ENCODE data around the gene DAPK1.

Gene DAPK1

DNA sequence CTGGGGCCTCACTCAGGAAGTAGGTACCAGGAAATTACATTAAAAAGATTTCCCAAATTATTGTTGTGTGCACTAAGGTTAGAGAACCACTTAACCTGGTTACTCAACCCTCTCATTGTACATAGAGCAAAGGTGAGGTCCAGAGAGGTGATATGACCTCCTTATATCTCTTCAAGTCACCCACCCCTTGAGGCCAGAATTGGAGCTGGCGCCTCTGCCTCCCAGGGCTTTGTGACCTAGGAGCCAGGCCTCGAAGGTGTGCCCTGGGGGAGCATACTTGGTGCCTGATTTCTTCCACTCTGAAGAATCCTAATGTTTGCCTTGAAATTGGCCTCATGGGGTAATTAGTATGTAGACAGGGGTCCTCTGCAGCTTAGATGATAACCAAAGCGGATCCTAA lies 133.2 kb downstream of the DAPK1 start:
- Histone ChIP-seq H3K27me3 (no peaks in the 10 kb centered on the region), H3K27ac (no peak overlapping the region), H3K4me3 (no peak overlapping the region), H3K36me3 (no peaks in the 10 kb centered on the region), H3K4me1 (no peaks in the 10 kb centered on the region), H3K9me3 (no peaks in the 10 kb centered on the region)
- intact Hi-C loops (cut with DNase I; ENCODE audit: low total_unique reads): no loop called here
- no peak for DNase-seq
- TF ChIP-seq, protein P1, sequence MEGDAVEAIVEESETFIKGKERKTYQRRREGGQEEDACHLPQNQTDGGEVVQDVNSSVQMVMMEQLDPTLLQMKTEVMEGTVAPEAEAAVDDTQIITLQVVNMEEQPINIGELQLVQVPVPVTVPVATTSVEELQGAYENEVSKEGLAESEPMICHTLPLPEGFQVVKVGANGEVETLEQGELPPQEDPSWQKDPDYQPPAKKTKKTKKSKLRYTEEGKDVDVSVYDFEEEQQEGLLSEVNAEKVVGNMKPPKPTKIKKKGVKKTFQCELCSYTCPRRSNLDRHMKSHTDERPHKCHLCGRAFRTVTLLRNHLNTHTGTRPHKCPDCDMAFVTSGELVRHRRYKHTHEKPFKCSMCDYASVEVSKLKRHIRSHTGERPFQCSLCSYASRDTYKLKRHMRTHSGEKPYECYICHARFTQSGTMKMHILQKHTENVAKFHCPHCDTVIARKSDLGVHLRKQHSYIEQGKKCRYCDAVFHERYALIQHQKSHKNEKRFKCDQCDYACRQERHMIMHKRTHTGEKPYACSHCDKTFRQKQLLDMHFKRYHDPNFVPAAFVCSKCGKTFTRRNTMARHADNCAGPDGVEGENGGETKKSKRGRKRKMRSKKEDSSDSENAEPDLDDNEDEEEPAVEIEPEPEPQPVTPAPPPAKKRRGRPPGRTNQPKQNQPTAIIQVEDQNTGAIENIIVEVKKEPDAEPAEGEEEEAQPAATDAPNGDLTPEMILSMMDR (IDR thresholded peaks at IDR 0.05): no peak

DNA sequence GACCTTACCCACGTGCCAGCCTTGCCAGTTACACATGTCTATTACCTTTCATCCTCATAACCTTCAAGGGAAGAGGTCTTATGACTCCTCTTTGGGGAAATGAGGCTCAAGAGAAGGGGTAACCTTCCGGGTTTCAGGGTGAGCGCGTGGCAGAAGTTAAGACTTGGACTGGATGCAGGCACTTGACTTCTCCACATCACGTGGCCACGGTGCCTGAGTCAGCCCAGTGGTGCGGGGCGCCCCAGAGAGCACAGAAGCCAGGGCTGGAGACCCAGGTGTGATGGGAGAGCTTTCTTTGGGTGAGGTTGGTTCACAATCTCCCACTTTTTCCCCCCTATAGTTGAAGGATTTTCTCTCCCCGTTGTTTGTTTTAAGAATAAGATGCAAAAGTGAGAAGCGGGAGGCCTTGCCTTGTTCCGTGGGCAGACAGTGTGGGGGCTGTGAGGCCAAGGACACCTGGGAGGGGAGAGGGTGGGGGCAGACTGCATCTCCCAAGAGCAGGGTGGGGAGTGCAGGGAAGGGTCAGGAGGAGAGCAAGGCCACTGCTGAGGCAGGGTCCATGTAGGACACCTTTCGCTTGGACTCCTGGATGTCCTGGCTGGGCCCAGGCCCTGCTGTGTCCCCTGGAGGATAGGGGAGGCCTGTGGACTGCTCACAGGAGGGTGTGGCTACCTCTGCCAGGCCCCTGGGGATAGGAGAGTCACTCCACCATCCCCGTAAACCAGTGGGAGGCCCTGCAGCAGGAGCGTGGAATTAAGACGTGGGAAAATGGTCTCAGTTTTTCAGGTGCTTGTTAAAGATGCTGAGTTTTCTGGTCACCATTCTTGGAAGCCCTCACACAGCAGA lies 138.2 kb downstream of the DAPK1 start:
- TF ChIP-seq, protein P1 (IDR thresholded peaks at IDR 0.05): no peak
- no peak overlapping the region for H3K4me3 ChIP-seq
- no peaks in the 10 kb centered on the region for H3K27me3 ChIP-seq
- H3K27ac ChIP-seq: no peak overlapping the region
- peaks cover 0 to 12% (median 5%) of the 10 kb centered on the region in 4 donors for H3K4me1 ChIP-seq
- intact Hi-C loops (cut with DNase I; ENCODE audit: low total_unique reads): no loop called here
- no peak for DNase-seq
- no peaks in the 10 kb centered on the region for H3K36me3 ChIP-seq
- no peaks in the 10 kb centered on the region for H3K9me3 ChIP-seq

DNA sequence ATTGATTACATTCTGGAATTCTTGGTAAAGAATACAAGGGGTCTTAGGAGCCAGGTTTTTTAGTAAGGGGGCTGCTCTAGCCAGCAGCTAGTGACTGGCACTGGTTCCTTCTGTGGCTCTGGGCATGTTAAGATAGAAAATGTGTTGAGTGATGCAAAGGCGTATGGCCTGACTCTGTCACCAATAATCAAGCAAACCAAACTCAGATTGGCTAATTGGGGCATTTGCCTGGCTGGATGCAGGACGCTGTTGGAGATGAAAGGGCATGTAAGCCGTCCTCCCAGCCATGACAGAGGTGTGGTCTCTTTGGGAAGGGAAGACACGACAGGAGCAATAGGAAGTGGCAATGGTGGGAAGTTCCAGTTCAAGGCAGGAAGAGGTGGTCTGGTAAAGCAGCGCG lies 140.6 kb downstream of the DAPK1 start:
- no peak for DNase-seq
- Histone ChIP-seq H3K36me3 (no peaks in the 10 kb centered on the region), H3K9me3 (no peaks in the 10 kb centered on the region), H3K4me1 (peaks cover 0 to 12% (median 5%) of the 10 kb centered on the region in 4 donors), H3K27ac (no peak overlapping the region), H3K4me3 (no peak overlapping the region), H3K27me3 (no peaks in the 10 kb centered on the region)
- TF ChIP-seq, protein P1 (IDR thresholded peaks at IDR 0.05): no peak
- intact Hi-C loops (cut with DNase I; ENCODE audit: low total_unique reads): no loop called here

DNA sequence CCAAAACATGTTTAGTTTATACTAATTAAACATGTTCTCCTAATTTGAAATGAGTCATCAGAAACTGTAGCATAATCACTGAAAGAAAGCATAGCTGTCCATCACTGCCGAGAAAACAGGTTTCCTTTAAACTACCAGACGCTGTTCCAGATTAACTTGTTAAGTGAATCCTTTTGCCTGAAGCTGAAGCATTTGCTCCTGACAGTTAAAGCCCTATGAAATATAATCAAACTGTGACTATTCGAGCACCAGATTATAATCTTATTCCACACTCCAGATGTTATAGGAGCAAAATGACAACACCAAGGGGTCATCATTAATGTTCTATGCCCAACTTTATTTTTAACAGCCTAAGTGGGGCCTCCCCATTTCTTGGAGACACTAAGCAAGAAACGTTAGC lies 142.3 kb downstream of the DAPK1 start:
- H3K4me3 ChIP-seq: no peak overlapping the region
- TF ChIP-seq, protein P1 (IDR thresholded peaks at IDR 0.05): no peak
- H3K27ac ChIP-seq: no peak overlapping the region
- no peaks in the 10 kb centered on the region for H3K9me3 ChIP-seq
- no peak for DNase-seq
- peaks cover 0 to 12% (median 5%) of the 10 kb centered on the region in 4 donors for H3K4me1 ChIP-seq
- intact Hi-C loops (cut with DNase I; ENCODE audit: low total_unique reads): no loop called here
- H3K36me3 ChIP-seq: no peaks in the 10 kb centered on the region
- no peaks in the 10 kb centered on the region for H3K27me3 ChIP-seq

DNA sequence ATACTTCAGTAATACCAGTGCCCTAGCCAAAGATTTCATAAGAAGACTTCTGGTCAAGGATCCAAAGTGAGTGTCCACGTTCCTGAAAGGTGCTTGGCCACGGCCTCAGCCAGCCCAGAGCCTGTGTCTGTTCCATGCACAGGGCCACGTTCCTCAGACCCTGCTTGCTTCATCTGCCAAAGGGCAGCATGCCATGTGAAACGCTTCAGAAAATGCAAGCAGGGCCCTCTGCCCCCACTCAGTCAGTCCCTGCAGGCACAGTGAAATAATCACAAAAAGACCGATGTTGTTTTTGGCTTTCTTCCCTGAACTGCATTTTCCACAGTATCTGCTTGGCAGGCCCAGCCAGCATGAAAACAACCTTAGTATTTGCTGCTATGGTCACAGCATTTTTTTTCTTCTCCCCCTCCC lies 142.7 kb downstream of the DAPK1 start:
- H3K36me3 ChIP-seq: no peaks in the 10 kb centered on the region
- H3K4me1 ChIP-seq: peaks cover 0 to 12% (median 5%) of the 10 kb centered on the region in 4 donors
- no peaks in the 10 kb centered on the region for H3K9me3 ChIP-seq
- TF ChIP-seq, protein P1 (IDR thresholded peaks at IDR 0.05): no peak
- H3K27me3 ChIP-seq: no peaks in the 10 kb centered on the region
- H3K4me3 ChIP-seq: no peak overlapping the region
- DNase-seq: no peak
- no peak overlapping the region for H3K27ac ChIP-seq
- intact Hi-C loops (cut with DNase I; ENCODE audit: low total_unique reads): no loop called here

All from tibial artery (tissue), 4 donors.